Stimulated activated CD4-positive, alpha-beta T cell treated with anti-CD3 and anti-CD28 coated beads, Interleukin-2, amount 100 ng/mL, for 48 hours (primary cell): ENCODE data around the gene TERT.
"Not testable (repeated sequence)": the region's sequence is repeated elsewhere in the genome, so short reads cannot be mapped to it uniquely, and the experiment has no call there.

Experiments used
- DNase-seq, 2 donors: peaks; one replicate each; pipeline ENCODE4 v3.0.0-alpha.2; 2020

TERT gene

DNA sequence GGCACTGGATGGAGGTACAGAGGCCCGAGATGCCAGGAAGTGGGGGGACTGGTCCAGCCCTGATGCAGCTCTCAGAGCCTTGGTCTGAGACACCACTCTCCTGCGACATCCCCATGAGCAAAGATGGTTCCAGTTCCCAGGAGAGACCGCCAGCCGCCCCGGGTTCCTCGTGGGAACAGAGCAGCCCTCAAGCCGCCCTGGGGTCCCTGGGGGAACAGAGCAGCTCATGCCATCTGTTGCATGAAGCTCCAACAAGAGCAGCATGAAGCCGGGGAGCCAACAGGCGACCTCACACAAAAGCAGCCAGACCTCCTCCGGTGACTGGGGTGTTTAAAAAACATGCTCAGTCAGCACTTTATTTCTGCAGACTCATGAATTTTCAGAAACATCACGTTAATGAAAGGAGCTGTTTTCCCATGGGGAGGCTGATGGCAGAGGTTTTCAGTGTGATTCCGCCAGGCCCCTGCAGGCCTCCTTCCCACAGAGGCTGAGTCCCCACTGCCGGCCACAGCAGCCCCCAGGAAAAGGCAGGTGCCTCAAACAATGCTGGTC lies 63.4 kb downstream of the TERT start:
- DNase-seq: no peak

DNA sequence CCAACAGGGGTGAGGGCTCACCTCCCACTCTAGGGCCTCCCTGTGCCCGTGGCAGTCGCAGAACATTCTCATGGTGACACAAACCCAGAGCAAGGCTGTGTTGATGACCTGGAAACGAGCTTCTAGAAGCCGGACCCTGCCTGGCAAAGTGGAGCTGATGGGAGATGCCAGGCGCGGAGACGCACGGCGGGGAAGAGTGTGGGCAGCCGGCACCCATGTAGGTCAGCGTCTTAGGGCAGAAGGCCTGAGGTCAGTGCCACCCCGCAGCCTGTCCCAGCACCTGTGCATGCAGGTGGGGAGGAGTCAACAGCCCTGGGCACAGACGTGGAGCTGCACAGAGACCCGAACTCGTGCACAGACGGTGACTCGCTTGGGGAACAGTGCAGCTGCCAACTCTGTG lies 64.3 kb downstream of the TERT start:
- DNase-seq: no peak

DNA sequence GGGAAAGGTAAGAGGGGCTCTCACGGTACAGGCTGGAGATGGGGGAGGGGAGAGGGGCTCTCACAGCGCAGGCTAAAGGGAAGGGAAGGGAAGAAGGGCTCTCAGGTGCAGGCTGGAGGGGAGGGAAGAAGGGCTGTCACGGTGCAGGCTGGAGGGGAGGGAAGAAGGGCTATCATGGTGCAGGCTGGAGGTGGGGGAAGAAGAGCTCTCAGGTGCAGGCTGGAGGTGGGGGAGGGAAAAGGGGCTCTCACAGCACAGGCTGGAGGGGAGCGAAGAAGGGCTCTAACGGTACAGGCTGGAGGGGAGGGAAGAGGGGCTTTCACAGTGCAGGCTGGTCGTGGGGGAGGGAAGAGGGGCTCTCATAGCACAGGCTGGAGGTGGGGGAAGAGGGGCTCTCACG lies 65.0 kb downstream of the TERT start:
- DNase-seq: no peak

DNA sequence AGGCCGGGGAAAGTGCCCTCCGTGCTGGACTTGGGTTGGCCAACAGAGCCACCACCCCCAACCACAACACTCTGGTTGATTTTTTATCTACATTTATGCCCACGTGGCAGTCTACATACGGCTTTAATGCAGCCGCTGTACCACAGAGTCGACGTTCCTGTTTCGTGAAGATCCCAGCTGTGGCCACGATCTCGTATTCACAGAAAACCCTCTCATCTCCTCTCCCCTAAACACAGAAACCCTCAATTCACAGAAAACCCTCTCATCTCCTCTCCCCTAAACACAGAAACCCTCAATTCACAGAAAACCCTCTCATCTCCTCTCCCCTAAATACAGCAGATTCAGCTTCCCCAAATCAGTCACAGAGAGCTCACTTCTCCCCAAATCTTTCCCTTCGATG lies 65.8 kb downstream of the TERT start:
- DNase-seq: not testable (repeated sequence)

DNA sequence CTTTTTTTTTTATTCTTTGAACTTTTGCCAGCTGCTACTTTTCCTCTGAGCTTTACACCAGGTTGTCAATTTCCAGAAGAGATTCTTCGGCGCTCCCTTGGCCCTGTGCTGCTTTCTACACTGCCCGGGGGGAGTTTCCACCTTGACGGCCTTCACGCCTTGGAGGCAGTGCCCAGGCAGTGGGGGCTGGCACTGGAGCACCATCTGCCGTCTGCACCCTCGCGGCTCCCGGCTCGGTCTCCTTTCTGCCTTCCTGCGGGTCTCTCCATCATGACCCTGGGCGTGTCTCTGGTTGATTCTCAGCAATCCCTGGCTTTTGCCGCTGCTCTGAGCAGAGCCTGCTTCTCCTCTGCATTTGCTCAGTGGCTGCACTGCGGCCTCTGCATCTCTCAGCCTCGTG lies 66.7 kb downstream of the TERT start:
- DNase-seq: no peak

DNA sequence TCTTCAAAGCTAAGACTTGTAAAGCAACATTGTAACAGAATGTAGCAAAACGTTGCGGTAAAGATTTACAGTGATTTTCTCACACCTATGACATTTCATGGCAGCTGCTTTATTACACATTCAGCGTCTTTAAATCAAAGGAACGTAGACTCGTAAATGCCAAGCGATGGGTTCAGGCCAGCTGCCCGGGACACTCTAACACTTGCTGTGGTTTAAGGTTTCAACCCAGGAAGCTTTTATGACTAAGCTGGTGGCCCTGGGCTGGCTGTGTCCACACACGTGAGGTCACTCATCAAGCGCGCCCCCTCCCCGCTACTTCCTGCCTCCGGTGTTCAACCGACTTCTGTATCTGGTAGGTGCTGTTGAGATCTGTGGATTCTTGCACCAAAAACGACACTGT lies 67.2 kb downstream of the TERT start:
- no peak for DNase-seq

DNA sequence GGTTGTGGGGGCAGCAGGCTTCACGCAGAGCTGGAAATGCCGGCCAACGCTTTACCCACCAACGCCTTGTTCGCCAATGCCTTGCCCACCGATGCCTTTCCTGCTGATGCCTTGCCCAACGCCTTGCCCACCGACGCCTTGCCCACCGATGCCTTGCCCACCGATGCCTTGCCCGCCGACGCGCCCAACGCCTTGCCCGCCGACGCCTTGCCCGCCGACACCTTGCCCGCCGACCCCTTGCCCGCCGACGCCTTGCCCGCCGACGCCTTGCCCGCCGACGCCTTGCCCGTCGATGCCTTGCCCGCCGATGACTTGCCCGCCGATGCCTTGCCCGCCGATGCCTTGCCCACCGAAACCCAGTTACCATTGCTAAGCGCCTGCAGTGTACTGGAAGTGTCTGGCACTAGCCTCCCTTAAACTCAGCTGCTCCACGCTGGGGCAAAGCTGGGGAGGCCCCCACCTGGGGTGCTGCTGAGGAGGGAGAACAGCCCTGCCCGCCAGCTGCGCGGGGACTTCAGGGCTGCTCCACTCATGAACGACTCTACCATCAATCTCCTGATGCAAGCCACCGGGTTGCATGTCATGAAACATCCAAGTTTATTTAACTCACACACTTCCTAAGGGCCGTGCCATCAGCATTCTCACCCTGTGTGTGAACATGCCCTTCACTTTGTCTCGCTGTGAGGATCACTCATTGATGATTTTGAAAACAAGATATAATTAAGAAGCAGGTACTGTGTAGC lies 67.9 kb downstream of the TERT start:
- no peak for DNase-seq

DNA sequence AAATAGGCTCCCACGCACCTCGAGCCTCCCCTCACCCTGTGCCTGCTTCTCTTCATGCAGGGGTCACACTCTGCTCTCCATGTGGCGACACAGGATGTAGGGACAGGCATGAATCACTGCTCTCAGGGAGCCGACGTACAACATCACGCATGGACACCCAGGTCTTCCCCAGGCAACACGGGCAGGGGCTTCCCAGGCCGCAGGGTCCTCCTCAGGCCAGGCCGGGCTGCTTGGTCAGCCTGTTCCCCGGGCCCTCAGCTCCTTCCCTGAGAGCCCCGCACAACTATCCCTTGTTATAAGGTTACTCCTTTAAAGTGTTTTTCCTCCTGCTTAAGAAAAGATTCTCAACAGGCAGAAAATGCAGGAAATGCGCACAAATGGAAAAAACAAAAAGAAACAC lies 68.6 kb downstream of the TERT start:
- DNase-seq: no peak

DNA sequence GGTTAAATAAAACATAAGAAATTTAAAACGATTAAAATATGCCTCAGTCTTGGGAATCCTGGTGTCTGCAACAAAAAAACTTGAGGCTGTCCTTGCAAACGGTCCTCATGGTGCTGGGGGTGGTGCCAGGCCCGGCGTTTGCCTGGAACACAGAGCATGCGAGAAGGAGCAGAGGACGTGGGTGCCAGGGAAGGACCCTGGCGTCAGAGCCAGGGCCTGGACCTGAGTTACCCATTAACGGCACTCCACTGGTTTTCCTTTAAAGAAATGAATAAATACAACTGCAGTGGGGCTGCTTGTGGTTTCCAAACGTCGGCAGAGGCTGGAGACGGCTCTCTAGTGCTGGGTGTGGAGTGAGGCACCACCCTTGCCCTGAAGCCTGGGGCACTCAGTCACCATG lies 69.8 kb downstream of the TERT start, which contains the start of gene SLC6A18:
Gene SLC6A18 (plus strand): TSS at position 301 of the 400 bp plus-strand sequence. CDS start 97 bp downstream, at position 398.
- DNase-seq: no peak

DNA sequence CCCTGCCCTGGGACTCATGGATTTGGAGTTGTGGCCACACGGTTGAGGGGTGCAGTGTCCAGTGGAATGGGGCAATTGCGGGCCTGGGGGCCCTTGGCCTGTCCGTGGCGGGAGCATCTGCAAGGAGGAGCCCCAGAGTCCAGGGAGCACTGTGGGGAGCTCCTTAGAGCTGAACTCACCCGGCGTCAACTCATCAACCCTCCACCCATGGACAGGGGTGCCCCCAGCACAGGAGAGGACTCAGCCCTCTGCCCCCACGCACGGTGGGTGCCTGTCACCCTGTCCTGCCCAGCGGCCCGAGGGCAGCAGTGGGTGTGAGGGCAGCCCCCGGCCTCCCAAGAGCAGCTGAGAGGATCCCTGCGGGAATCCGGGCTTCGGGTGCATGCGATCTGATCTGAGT lies 70.2 kb downstream of the TERT start:
- no peak for DNase-seq

DNA sequence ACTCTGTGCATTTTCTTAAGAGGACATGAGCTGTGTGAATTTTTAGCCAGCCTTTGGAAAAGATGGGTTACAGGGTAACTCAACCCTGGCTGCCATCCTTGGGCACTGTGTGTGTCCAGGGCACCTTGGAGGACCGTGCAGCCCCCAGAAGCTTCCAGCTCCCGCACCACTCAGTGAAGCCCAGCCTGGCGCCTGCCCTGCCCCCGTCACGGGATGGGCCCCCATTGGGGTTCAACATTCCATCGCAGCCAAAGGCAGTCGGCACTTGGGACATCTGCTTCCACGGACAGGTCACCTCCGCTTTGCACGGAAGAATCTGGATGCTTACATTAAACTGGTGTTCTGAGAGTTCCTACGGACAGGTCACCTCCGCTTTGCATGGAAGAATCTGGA lies 71.6 kb downstream of the TERT start:
- DNase-seq: no peak

DNA sequence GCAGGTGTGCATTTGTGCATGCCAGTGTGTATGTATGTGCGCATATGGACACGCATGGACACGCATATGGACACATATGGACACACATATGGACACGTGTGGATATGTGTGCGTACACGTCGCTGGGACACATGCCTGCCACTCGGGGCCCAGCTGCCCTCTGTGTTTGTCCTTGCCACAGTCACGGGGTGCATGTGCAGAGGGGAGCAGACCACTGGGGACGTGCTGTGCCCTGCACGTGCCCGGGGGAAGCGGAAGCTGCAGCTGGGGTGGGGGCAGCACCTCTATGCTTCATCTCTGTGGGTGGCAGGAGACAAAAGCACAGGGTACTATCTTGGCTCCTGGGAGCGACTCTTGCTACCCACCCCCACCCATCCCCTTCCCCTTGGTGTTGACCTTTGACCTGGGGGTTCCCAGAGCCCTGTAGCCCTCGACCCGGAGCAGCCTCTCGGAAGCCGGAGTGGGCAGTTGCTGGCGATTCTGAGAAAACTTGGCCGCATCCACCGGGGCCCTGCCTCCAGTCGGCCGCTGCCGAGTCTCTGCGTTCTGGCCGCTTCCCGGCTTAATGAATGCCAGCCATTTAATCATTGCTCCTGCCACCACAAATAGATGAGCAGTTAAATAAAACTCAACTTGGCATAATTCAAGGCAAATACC lies 72.1 kb downstream of the TERT start:
- no peak for DNase-seq

DNA sequence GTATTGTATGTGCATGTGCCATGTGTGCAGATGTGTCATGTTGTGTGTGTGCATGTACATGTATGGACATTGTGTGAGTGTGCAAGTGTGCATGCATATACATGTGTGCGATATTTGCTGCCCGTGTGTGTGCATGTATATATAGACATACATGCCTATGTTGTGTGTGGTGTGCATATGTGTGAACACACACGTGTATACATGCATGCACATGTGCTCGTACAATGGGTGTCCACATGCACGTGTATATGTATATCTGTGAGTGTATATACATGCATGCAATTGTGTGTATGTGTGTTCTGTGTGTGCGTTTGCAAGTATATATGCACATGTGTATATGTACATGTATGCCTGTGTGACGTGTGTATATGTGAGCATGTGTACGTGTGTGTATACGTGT lies 72.7 kb downstream of the TERT start:
- no peak for DNase-seq

DNA sequence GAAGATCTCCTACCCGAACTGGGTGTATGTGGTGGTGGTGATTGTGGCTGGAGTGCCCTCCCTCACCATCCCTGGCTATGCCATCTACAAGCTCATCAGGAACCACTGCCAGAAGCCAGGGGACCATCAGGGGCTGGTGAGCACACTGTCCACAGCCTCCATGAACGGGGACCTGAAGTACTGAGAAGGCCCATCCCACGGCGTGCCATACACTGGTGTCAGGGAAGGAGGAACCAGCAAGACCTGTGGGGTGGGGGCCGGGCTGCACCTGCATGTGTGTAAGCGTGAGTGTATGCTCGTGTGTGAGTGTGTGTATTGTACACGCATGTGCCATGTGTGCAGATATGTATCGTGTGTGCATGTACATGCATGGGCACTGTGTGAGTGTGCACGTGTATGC lies 73.1 kb downstream of the TERT start:
- DNase-seq: no peak

DNA sequence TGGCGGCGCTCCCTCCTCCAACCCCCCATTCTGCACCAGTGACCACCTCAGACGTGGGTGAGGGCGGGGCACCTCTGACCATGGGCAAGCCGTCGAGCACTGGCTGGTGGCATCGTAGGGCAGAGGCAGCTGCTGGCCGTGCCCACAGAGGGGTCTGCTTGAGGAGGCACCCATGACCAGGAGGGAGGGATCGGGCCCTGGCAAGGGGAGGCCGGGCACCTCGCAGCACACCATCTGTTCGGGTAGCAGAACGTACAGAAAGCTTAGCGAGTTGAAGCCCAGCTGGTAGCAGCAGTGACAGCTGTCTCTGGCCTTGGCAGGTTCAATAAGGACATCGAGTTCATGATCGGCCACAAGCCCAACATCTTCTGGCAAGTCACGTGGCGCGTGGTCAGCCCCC lies 74.0 kb downstream of the TERT start:
- no peak for DNase-seq

DNA sequence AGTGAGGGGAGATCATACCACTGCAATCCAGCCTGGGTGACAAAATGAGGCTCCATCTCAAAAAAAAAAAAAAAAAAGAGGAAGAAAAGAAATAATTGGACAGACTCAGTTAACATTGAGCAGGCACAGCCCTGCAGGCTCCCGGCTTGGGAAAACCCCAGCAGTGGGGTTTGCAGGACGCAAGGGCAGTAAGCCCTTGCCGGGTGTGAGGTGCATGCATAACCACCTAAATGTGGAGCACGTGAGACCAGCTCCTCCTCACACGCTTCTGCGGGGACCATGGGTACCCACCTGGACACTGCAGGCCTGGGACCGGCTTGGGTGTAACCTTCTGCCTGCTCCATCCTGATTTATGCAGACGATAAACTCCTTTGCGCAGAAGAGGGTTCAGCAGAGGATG lies 74.5 kb downstream of the TERT start:
- no peak for DNase-seq

DNA sequence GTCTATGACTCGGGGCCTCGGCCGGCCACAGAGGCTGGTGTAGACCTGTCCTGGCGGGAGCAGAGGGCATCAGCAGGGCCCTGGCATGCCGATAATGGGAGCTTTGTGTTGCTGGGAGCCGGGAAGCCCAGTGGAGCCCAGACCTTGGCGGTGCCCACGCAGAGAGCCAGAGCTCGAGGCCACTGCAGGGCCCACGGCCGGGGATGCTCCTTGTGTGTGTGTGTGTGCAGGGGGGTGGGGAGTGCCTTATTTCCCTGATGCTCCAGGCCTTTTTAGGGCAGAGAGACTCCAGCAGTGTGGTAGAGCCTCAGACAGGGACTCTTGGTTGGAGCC lies 75.1 kb downstream of the TERT start:
- DNase-seq: no peak

DNA sequence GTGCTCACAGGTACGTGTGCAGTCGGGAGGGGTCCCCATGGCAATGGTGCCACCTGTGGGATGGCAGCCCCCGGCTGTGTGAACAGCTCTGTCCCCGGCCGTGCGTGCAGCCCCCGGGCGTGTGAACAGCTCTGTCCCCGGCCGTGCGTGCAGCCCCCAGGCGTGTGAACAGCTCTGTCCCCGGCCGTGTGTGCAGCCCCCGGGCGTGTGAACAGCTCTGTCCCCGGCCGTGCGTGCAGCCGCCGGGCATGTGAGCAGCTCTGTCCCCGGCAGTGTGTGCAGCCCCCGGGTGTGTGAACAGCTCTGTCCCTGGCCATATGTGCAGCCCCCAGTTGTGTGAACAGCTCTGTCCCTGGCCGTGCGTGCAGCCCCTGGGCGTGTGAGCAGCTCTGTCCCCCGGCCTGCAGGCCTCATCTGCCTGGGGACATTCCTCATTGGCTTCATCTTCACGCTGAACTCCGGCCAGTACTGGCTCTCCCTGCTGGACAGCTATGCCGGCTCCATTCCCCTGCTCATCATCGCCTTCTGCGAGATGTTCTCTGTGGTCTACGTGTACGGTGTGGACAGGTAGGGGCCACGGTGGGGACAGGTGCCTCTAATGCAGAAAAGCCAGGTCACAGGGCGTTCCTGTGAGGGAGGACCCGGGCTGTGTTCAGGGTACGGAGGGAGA lies 75.6 kb downstream of the TERT start:
- DNase-seq: no peak

DNA sequence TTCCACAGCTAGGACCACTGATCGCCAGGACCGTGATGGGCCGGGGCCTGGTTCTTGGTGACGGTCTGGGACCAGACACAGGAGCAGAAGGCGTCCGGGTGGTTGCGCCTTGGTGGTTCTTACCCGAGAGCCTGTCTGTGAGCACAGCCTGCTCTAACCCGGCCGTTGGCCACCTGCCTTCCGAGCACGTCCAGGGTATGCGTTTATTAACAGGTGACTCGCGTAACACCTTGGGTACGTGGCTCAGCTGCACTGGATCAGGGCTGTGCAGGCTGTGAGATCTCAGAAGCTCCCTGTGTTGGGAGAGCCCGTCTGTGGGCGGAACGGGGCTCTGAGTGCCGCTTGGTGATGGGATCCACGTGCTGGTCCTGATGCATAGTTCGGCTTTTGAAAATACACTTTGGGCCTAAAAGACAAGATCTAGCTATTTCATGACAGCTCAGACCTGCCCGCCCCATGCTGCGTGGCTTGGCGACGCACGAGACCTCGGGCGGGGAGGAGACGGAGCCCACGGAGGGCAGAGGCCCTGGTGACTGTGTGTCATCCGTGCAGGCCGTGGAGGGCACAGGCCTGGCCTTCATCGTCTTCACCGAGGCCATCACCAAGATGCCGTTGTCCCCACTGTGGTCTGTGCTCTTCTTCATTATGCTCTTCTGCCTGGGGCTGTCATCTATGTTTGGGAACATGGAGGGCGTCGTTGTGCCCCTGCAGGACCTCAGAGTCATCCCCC lies 76.4 kb downstream of the TERT start:
- no peak for DNase-seq

DNA sequence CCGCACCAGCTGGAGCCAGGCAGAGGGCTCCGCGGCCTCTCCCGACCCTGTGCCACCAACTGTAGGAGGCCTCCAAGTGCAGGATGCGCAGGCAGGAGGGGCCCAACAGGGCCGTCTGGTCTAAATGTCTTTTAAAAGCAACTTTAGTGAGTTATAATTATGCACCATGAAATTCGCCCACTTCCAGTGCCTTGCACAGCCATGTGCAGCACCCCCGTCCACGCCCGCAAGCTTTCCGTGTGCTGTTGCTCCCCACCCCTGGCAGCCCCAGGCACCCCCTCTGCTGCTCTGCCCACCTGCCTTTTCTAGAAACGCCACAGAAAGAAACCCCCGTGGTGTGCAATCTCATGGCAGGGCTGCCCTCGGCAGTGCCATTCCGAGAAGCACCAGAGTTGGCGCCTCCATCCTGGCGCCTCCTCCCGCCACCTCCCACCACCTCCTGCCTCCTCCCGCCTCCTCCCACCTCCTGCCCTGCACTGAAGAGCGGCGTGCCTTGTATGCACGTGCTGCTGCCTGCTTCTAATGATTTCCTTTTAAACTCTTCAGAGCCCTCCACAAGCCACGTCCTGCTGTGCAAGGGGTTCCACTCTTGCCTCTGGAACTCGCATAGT lies 77.2 kb downstream of the TERT start:
- DNase-seq: no peak

DNA sequence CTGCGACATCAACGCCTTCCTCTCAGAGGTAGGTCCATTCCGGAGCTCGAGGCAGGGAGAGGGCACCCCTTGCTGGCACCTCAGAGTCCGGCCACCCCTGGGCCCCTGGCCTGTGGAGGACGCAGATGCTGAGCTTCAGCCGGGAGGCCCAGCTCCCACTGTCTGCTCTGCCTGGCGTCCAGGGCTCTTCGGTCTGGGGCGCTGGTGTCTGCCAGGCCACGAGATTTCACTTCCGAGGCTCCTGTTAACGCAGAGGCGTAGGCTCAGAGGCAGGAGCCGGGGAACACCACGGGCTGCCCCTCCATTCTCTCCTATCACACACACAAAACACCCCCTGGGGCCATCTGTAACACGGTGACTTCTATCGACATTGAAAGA lies 78.0 kb downstream of the TERT start:
- no peak for DNase-seq

DNA sequence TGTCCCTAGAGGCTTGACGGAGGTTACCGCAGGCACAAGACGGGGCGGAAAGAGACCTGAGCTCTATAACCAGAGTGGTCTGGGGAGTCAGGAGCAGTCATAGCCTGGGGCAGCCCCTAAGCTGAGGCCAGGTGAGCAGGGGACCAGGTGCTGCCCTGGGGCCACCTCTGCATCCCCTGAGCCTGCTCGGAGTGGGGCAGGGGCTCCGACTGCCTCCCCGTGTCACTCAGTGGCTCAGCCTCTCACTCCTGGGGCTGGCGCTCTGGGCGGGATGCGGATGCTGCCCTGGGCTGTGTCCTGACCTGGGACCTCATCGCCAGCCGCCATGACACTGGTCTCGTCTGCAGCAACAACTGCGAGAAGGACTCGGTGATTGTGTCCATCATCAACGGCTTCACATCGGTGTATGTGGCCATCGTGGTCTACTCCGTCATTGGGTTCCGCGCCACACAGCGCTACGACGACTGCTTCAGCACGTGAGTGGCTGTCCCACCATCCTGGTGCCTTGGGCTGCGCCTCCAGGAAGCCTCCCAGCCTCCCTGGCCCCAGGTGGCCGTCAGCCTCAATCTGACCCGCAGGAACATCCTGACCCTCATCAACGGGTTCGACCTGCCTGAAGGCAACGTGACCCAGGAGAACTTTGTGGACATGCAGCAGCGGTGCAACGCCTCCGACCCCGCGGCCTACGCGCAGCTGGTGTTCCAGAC lies 78.5 kb downstream of the TERT start:
- no peak for DNase-seq
